NCI-H1417 treated with DMSO at 0.1 percent for 48 hours (cell line): Measurements from ENCODE around the gene FNDC10.

Source experiments
- DNase-seq: peaks from one replicate; lab custom pipeline; 2025; lab: John Stamatoyannopoulos, UW

FNDC10 gene

GRCh38 chr1:1616045-1616790 lies 16.3 kb upstream of the FNDC10 start:
- no peak for DNase-seq

GRCh38 chr1:1615256-1616044 lies 15.5 kb upstream of the FNDC10 start, which contains the start of gene MIB2:
TSS of gene MIB2 (plus strand) at chr1:1615500. CDS start at chr1:1623453, 7,953 bp downstream.
- DNase-seq: peak; percentile 52

GRCh38 chr1:1614954-1615255 lies 15.0 kb upstream of the FNDC10 start:
- no peak for DNase-seq

GRCh38 chr1:1614204-1614953 lies 14.4 kb upstream of the FNDC10 start:
- no peak for DNase-seq

GRCh38 chr1:1613509-1614082 lies 13.7 kb upstream of the FNDC10 start:
- no peak for DNase-seq

GRCh38 chr1:1612104-1612400 lies 12.1 kb upstream of the FNDC10 start:
- DNase-seq: no peak

GRCh38 chr1:1610796-1611195 lies 10.9 kb upstream of the FNDC10 start:
- no peak for DNase-seq

- no peak for DNase-seq
Observed at GRCh38 chr1:1609822-1610485, 10.0 kb upstream of the FNDC10 start.

GRCh38 chr1:1606232-1606631 lies 6.3 kb upstream of the FNDC10 start:
- no peak for DNase-seq

- no peak for DNase-seq
Observed at GRCh38 chr1:1605724-1606123, 5.8 kb upstream of the FNDC10 start.

- no peak for DNase-seq
Observed at GRCh38 chr1:1605034-1605591, 5.2 kb upstream of the FNDC10 start.

- DNase-seq: no peak
Observed at GRCh38 chr1:1604374-1605033, 4.6 kb upstream of the FNDC10 start.

- DNase-seq: no peak
Observed at GRCh38 chr1:1603671-1604373, 3.9 kb upstream of the FNDC10 start.

- DNase-seq: no peak
Observed at GRCh38 chr1:1602968-1603506, 3.1 kb upstream of the FNDC10 start.

GRCh38 chr1:1602304-1602967 lies 2.5 kb upstream of the FNDC10 start:
- no peak for DNase-seq

GRCh38 chr1:1601564-1602303 lies 1.8 kb upstream of the FNDC10 start:
- no peak for DNase-seq

- no peak for DNase-seq
Observed at GRCh38 chr1:1600861-1601563, 1.1 kb upstream of the FNDC10 start.
